NCI-H1930 (cell line): Measurements from ENCODE around the gene KAZN.

ENCODE experiments used
- DNase-seq, 2 experiments: peaks; one replicate each; lab custom pipeline; 2025; lab: John Stamatoyannopoulos, UW

KAZN gene

GRCh38 chr1:14794136-14794768 is 195.8 kb downstream of the KAZN start:
- DNase-seq: no peak

- DNase-seq: no peak
Measured at GRCh38 chr1:14794906-14795305, 196.4 kb downstream of the KAZN start.

- DNase-seq: no peak
Measured at GRCh38 chr1:14795589-14795988, 197.1 kb downstream of the KAZN start.

- no peak for DNase-seq
Measured at GRCh38 chr1:14800014-14800413, 201.5 kb downstream of the KAZN start.

GRCh38 chr1:14800500-14801076 is 202.1 kb downstream of the KAZN start:
- DNase-seq: no peak

- no peak for DNase-seq
Measured at GRCh38 chr1:14803002-14803789, 204.7 kb downstream of the KAZN start.

- DNase-seq: no peak
Measured at GRCh38 chr1:14804626-14805025, 206.1 kb downstream of the KAZN start.

GRCh38 chr1:14806772-14807171 is 208.3 kb downstream of the KAZN start:
- no peak for DNase-seq

GRCh38 chr1:14808768-14809167 is 210.3 kb downstream of the KAZN start:
- no peak for DNase-seq

- no peak for DNase-seq
Measured at GRCh38 chr1:14809191-14809981, 210.9 kb downstream of the KAZN start.

GRCh38 chr1:14810595-14811361 is 212.3 kb downstream of the KAZN start:
- no peak for DNase-seq

- no peak for DNase-seq
Measured at GRCh38 chr1:14811573-14811972, 213.1 kb downstream of the KAZN start.

- no peak for DNase-seq
Measured at GRCh38 chr1:14812189-14812588, 213.7 kb downstream of the KAZN start.

GRCh38 chr1:14815175-14815877 is 216.8 kb downstream of the KAZN start:
- no peak for DNase-seq

- DNase-seq: no peak
Measured at GRCh38 chr1:14817223-14818170, 219.0 kb downstream of the KAZN start.

GRCh38 chr1:14820295-14821085 is 222.0 kb downstream of the KAZN start:
- no peak for DNase-seq

GRCh38 chr1:14822493-14822892 is 224.0 kb downstream of the KAZN start:
- DNase-seq: no peak

- no peak for DNase-seq
Measured at GRCh38 chr1:14822996-14823395, 224.5 kb downstream of the KAZN start.

- DNase-seq: no peak
Measured at GRCh38 chr1:14824314-14824915, 225.9 kb downstream of the KAZN start.
